Gastrocnemius medialis (tissue), 4 donors: ENCODE results near the gene HTT.

ENCODE experiments used
- POLR2A ChIP-seq, 2 donors: fragments of 450-650 bp; IDR thresholded peaks; one replicate each; pipeline ENCODE4 v1.6.1; 2017; ENCODE audit warnings: antibody characterized with exemption in 2 of 2, mild to moderate bottlenecking in 2 of 2, moderate library complexity in 2 of 2
- TF ChIP-seq, protein P1 (sequence below), 5 experiments: fragments of 450-650 bp in 3 of 5; fragments of 200-600 bp in 2 of 5; sonication (generic) in 2 of 5; IDR thresholded peaks in 4 of 5; conservative IDR thresholded peaks in 1 of 5; 1 replicate in 4 of 5; 2 replicates in 1 of 5; pipeline ENCODE4 v1.5.1; 2016 to 2019; ENCODE audit warnings: antibody characterized with exemption in 5 of 5, mild to moderate bottlenecking in 3 of 5, moderate library complexity in 3 of 5

- TF ChIP-seq, protein P1, sequence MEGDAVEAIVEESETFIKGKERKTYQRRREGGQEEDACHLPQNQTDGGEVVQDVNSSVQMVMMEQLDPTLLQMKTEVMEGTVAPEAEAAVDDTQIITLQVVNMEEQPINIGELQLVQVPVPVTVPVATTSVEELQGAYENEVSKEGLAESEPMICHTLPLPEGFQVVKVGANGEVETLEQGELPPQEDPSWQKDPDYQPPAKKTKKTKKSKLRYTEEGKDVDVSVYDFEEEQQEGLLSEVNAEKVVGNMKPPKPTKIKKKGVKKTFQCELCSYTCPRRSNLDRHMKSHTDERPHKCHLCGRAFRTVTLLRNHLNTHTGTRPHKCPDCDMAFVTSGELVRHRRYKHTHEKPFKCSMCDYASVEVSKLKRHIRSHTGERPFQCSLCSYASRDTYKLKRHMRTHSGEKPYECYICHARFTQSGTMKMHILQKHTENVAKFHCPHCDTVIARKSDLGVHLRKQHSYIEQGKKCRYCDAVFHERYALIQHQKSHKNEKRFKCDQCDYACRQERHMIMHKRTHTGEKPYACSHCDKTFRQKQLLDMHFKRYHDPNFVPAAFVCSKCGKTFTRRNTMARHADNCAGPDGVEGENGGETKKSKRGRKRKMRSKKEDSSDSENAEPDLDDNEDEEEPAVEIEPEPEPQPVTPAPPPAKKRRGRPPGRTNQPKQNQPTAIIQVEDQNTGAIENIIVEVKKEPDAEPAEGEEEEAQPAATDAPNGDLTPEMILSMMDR (IDR thresholded peaks at IDR 0.05 in 4 of 5, conservative IDR thresholded peaks at IDR 0.05 in 1 of 5), result no peak
- no peak for TF ChIP-seq POLR2A (IDR thresholded peaks at IDR 0.05)
These were observed 139.3 kb downstream of the HTT start for GRCh38 chr4:3213661-3214250.
